ENCODE results near the gene UBE4B. TPM values are rescaled to one million over a fixed set of nuclear protein-coding genes. Genes with fewer than 3 reads are reported as not detected.
A peak's percentile ranks its signal among the peaks of the same experiment; 100 is the strongest.
"Not testable (repeated sequence)": the region's sequence is repeated elsewhere in the genome, so short reads cannot be mapped to it uniquely, and the experiment has no call there.

Gene UBE4B
- total RNA-seq, 1 donor from 2014 or later, result 39.1 TPM

GRCh38 chr1:10200620-10201019, 167.9 kb downstream of the UBE4B start:
- peaks cover 3% of the 10 kb centered on the region for H3K27me3 ChIP-seq (ENCODE audit: low read depth)
- no peak overlapping the region for H3K27ac ChIP-seq
- DNase-seq (no peak), ATAC-seq (no peak)
- intact Hi-C loops (cut with DNase I), result no loop called here
- no peak for TF ChIP-seq CTCF (IDR thresholded peaks at IDR 0.05)
- no peaks in the 10 kb centered on the region for H3K36me3 ChIP-seq
- H3K4me3 ChIP-seq, result no peak overlapping the region
- H3K4me1 ChIP-seq, result no peaks in the 10 kb centered on the region
- H3K9me3 ChIP-seq, result no peaks in the 10 kb centered on the region

DNA sequence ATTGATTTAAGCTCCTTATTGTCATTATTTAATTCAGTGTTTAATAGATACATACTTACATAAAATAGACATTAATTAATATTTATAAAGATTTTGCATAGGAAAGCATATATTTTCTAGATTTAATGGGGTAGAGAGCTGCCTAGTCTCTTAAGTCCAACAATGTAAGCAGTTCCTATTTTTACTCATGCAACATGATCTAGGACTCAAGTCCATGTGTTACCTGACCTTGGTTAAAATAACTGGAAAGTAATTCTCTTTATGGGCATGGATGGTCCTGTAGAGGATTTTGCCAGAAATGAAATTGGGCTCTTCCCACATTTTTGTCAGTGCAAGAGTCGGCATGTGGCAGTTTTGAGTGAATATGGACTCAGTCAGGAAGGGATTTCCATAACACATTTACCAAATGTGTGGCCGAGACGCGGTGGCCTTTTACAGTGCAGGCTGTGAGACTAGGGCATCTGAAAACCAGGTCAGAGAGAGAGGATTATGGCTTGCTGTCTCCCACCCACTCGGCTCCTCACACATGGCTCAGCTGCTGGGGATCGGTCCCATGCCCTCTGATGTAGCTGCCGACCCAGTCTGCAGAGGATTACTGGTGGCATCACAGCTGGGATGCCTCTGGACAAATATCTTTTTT, 171.4 kb downstream of the UBE4B start:
- H3K4me1 ChIP-seq, result peaks cover under 1% of the 10 kb centered on the region
- no peaks in the 10 kb centered on the region for H3K9me3 ChIP-seq
- no peak for TF ChIP-seq CTCF (IDR thresholded peaks at IDR 0.05)
- no peak overlapping the region for H3K27ac ChIP-seq
- H3K27me3 ChIP-seq (ENCODE audit: low read depth), result peaks cover 3% of the 10 kb centered on the region
- no peak overlapping the region for H3K4me3 ChIP-seq
- no peaks in the 10 kb centered on the region for H3K36me3 ChIP-seq
- DNase-seq (no peak), ATAC-seq (no peak)
- intact Hi-C loops (cut with DNase I), result no loop called here

DNA sequence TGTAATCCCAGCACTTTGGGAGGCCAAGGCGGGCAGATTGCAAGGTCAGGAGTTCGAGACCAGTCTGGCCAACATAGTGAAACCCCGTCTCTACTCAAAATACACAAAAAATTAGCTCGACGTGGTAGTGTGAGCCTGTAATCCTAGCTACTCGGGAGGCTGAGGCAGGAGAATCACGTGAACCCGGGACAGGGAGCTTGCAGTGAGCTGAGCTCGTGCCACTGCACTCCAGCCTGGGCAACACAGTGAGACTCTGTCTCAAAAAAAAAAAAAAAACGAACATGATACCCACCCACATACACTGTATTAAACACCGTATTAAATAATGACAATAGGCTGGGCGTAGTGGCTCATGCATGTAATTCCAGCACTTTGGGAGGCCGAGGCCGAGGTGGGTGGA, 172.4 kb downstream of the UBE4B start:
- DNase-seq; H3K27ac ChIP-seq; H3K9me3 ChIP-seq; H3K4me3 ChIP-seq; ATAC-seq; H3K36me3 ChIP-seq; intact Hi-C loops (cut with DNase I); H3K27me3 ChIP-seq (ENCODE audit: low read depth); H3K4me1 ChIP-seq: not testable (repeated sequence)

DNA sequence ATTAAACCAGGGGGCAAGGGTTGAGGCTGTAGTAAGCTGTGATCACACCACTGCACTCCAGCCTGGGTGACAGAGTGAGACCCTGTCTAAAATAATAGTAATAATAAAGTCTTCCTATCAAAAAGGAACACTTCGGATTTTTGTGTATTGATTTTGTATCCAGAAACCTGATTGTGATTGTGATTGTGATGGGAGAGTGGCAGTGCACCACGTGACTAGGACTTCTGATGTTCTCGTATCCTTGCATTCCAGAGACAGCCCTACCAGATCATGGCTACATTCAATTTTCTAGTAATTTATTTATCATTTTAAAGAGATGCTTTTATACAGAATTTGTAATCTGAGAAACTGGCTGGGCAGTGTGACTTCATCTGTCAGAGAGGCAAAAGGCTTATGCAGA, 175.1 kb downstream of the UBE4B start:
- TF ChIP-seq CTCF (IDR thresholded peaks at IDR 0.05), result no peak
- H3K27me3 ChIP-seq (ENCODE audit: low read depth), result peaks cover 3% of the 10 kb centered on the region
- peaks cover 20% of the 10 kb centered on the region for H3K4me1 ChIP-seq
- H3K9me3 ChIP-seq, result no peaks in the 10 kb centered on the region
- intact Hi-C loops (cut with DNase I), result no loop called here
- no peaks in the 10 kb centered on the region for H3K36me3 ChIP-seq
- ATAC-seq (no peak), DNase-seq (no peak)
- no peak overlapping the region for H3K27ac ChIP-seq
- H3K4me3 ChIP-seq, result no peak overlapping the region

DNA sequence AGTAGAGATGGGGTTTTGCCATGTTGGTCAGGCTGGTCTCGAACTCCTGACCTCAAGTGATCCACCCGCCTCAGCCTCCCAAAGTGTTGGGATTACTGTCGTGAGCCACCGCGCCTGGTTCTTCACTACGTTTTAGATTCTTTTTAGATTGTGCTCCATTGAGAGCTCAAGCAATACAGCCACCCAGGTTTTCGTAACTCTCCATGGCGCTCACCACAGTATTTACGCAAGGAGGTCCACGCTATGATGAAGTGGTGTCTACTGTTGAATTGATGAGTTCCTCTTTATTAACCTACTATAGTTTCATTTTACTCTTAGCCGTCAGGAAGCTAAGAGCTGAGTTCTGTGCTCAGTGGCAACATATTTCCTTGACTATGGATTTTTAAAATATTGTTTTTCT, 175.8 kb downstream of the UBE4B start:
- no peak for TF ChIP-seq CTCF (IDR thresholded peaks at IDR 0.05)
- intact Hi-C loops (cut with DNase I), result no loop called here
- ATAC-seq, result no peak
- Histone ChIP-seq H3K9me3 (no peaks in the 10 kb centered on the region), H3K4me1 (peaks cover 27% of the 10 kb centered on the region), H3K27me3 (ENCODE audit: low read depth) (no peaks in the 10 kb centered on the region), H3K27ac (no peak overlapping the region), H3K36me3 (no peaks in the 10 kb centered on the region), H3K4me3 (no peak overlapping the region)
- peak; percentile 59 for DNase-seq

DNA sequence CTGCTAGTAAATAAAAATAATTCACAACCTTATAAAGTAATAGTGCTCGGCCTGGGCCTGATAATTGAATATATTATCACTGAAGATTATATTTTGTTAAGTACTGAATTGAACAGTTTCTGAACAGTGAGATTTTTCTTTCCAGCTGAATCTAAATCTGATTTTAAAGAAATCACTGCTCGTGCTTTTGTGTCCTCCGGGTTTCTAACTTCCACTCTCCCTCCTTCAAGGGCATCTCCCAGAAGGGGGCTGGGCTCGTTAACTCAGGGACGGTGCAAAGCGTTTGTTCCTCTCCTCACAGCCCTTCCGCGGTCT, 176.8 kb downstream of the UBE4B start:
- intact Hi-C loops (cut with DNase I), result no loop called here
- Histone ChIP-seq H3K27me3 (ENCODE audit: low read depth) (no peaks in the 10 kb centered on the region), H3K4me1 (peaks cover 37% of the 10 kb centered on the region), H3K9me3 (no peaks in the 10 kb centered on the region), H3K36me3 (no peaks in the 10 kb centered on the region), H3K27ac (peak overlapping the region; percentile 98), H3K4me3 (peak overlapping the region; percentile 86)
- TF ChIP-seq CTCF (IDR thresholded peaks at IDR 0.05), result no peak
- ATAC-seq (no peak), DNase-seq (no peak)
